Measurements from ENCODE around the gene TIMP2.

GRCh38 chr17:78806451-78806850 is 118.7 kb downstream of the TIMP2 start:
- TF ChIP-seq CTCF (IDR thresholded peaks at IDR 0.05) (no peak), EP300 (IDR thresholded peaks at IDR 0.05; ENCODE audit: low read depth) (no peak), POLR2AphosphoS5 (IDR thresholded peaks at IDR 0.05) (no peak), POLR2A (IDR thresholded peaks at IDR 0.05) (no peak)
